ENCODE measurements around the gene PCBD1.

The PCBD1 gene

DNA sequence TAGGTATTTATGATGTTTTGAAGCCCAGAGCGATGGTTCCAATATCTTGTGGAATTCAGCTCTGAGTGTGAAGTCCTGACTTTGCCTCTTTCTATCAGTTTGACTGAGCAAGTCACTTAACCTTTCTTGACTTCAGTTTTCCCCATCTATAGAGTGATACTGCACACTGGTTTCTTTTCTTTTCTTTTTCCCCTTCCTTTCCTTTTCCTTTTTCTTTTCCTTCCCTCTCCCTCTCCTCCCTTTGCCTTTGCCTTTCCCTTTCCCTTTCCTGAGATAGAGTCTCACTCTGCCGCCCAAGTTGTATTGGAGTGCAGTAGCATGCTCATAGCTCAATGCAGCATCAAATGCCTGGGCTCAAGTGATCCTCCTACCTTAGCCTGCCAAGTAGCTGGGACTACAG, 52.0 kb downstream of the PCBD1 start:
- DNase-seq, result no peak
- Histone ChIP-seq H4K20me1 (ENCODE audit: insufficient read depth, low read length) (peaks cover 5% of the 10 kb centered on the region), H3K27me3 (ENCODE audit: insufficient read depth, low read length, poor library complexity) (no peaks in the 10 kb centered on the region), H3K79me2 (ENCODE audit: insufficient read depth, low read length) (peaks cover 6% of the 10 kb centered on the region), H3K27ac (ENCODE audit: low read length) (no peak overlapping the region), H3K9ac (ENCODE audit: low read depth, low read length) (no peak overlapping the region), H3K4me2 (ENCODE audit: insufficient read depth, low read length) (no peak overlapping the region), H3K4me3 (ENCODE audit: low read depth in 1 of 2, low read length in 2 of 2) (no peak overlapping the region), H3K9me3 (ENCODE audit: insufficient read depth, low read length, severe bottlenecking) (no peaks in the 10 kb centered on the region), H3K36me3 (ENCODE audit: insufficient read depth, low read length) (peaks cover 17% of the 10 kb centered on the region; the same call in 1 of the 2 replicates), H3K4me1 (ENCODE audit: insufficient read depth, low read length) (no peaks in the 10 kb centered on the region), H2AFZ (ENCODE audit: low read depth, low read length) (no peak overlapping the region)
- ATAC-seq (ENCODE audit: insufficient read depth, low read depth), result no peak
- TF ChIP-seq CTCF (IDR thresholded peaks at IDR 0.05; ENCODE audit: borderline replicate concordance, extremely low read depth, low read length, poor library complexity, severe bottlenecking) (no peak), EZH2 (IDR thresholded peaks at IDR 0.05; ENCODE audit: borderline replicate concordance, low read depth, low read length, severe bottlenecking) (no peak)

DNA sequence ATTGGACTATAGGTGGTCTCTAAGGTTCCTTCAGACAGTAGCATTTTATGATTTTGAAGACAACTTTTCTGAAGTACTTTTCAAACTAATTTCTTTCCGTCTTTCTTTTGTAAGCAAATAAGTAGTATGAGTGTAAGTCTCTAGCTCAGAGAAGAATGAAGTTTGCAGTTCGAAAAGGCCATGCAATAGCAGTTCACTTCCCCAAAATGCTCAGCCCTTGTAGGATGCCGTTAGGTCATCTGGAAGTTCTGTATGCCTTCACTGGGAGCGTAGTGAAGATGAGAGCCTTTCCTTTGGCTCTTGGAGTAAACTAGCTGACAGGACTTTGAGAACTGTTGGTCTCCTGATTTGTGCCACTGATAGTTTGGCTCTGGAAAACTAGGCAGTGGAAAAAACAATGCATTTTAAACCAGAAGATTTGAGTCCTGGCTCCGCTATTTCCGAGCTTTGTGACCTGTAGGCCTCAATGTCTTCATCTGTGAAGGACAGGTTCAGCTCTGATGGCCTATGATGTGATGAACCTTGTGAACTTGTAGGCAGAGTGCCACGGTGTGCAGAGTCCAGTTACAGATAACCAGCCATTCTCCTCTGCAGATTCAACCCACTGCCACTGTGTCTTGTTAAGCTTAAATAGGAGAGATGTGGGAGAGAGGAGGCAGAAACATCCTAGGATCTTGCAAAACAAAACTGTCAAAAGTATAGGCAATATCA, 53.8 kb downstream of the PCBD1 start:
- Histone ChIP-seq H3K9ac (ENCODE audit: low read depth, low read length) (no peak overlapping the region), H2AFZ (ENCODE audit: low read depth, low read length) (no peak overlapping the region), H3K36me3 (ENCODE audit: insufficient read depth, low read length) (peaks cover 19% of the 10 kb centered on the region; the same call in 1 of the 2 replicates), H3K4me2 (ENCODE audit: insufficient read depth, low read length) (no peak overlapping the region), H4K20me1 (ENCODE audit: insufficient read depth, low read length) (peaks cover 7% of the 10 kb centered on the region), H3K79me2 (ENCODE audit: insufficient read depth, low read length) (peaks cover 6% of the 10 kb centered on the region), H3K27me3 (ENCODE audit: insufficient read depth, low read length, poor library complexity) (no peaks in the 10 kb centered on the region), H3K4me1 (ENCODE audit: insufficient read depth, low read length) (no peaks in the 10 kb centered on the region), H3K9me3 (ENCODE audit: insufficient read depth, low read length, severe bottlenecking) (no peaks in the 10 kb centered on the region), H3K4me3 (ENCODE audit: low read depth in 1 of 2, low read length in 2 of 2) (no peak overlapping the region), H3K27ac (ENCODE audit: low read length) (no peak overlapping the region)
- no peak for ATAC-seq (ENCODE audit: insufficient read depth, low read depth)
- DNase-seq, result no peak
- TF ChIP-seq EZH2 (IDR thresholded peaks at IDR 0.05; ENCODE audit: borderline replicate concordance, low read depth, low read length, severe bottlenecking), result no peak
- no peak for TF ChIP-seq CTCF (IDR thresholded peaks at IDR 0.05; ENCODE audit: borderline replicate concordance, extremely low read depth, low read length, poor library complexity, severe bottlenecking)

DNA sequence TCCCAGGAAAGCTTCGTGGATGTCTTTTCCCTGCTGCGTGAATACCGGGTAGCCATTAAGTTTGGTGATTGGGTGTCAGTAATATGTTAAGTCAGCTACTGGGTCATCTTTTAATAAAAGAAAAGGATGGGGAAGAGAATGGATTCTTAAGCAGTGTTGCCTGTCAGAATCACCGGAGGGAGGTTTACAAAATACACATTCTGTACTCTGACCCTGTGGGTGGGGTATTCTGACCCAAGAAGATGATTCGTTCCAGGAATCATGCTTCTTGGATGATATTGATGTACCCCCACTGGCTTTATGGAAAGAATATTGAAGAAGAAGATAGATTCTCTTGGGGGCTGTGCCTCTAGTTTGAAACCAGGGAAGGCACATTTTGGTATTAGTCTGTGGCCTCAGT, 54.3 kb downstream of the PCBD1 start:
- no peaks in the 10 kb centered on the region for H3K27me3 ChIP-seq (ENCODE audit: insufficient read depth, low read length, poor library complexity)
- H3K4me2 ChIP-seq (ENCODE audit: insufficient read depth, low read length), result no peak overlapping the region
- no peak for TF ChIP-seq CTCF (IDR thresholded peaks at IDR 0.05; ENCODE audit: borderline replicate concordance, extremely low read depth, low read length, poor library complexity, severe bottlenecking)
- TF ChIP-seq EZH2 (IDR thresholded peaks at IDR 0.05; ENCODE audit: borderline replicate concordance, low read depth, low read length, severe bottlenecking), result no peak
- no peak overlapping the region for H3K9ac ChIP-seq (ENCODE audit: low read depth, low read length)
- peaks cover 6% of the 10 kb centered on the region for H3K79me2 ChIP-seq (ENCODE audit: insufficient read depth, low read length)
- no peak overlapping the region for H2AFZ ChIP-seq (ENCODE audit: low read depth, low read length)
- H3K9me3 ChIP-seq (ENCODE audit: insufficient read depth, low read length, severe bottlenecking), result no peaks in the 10 kb centered on the region
- H3K27ac ChIP-seq (ENCODE audit: low read length), result no peak overlapping the region
- ATAC-seq (ENCODE audit: insufficient read depth, low read depth) (no peak), DNase-seq (no peak)
- H3K36me3 ChIP-seq (ENCODE audit: insufficient read depth, low read length), result peaks cover 19% of the 10 kb centered on the region; the same call in 1 of the 2 replicates
- H3K4me3 ChIP-seq (ENCODE audit: low read depth in 1 of 2, low read length in 2 of 2), result no peak overlapping the region
- H3K4me1 ChIP-seq (ENCODE audit: insufficient read depth, low read length), result no peaks in the 10 kb centered on the region
- H4K20me1 ChIP-seq (ENCODE audit: insufficient read depth, low read length), result peaks cover 7% of the 10 kb centered on the region

Measured in DND-41 (cell line).